ENCODE data around the gene NREP. TPM values are rescaled to one million over a fixed set of nuclear protein-coding genes. Genes with fewer than 3 reads are reported as not detected.
A peak's percentile ranks its signal among the peaks of the same experiment; 100 is the strongest.

NREP gene
- polyA plus RNA-seq, 3 donors: 16.6 to 23.6 (median 17.1) TPM

- Mint-ChIP-seq H3K27ac (peak overlapping the region in 2 of 7 donors; percentile 28 to 58), H3K9me3 (no peaks in the 10 kb centered on the region), H3K27me3 (ENCODE audit: low read depth in 3 of 3) (no peaks in the 10 kb centered on the region), H3K4me3 (no peak overlapping the region), H3K4me1 (peaks cover 27% of the 10 kb centered on the region), H3K36me3 (peaks cover 4 to 5% of the 10 kb centered on the region in 2 donors)
- H4K20me1 ChIP-seq (ENCODE audit: insufficient read depth, low read length): no peaks in the 10 kb centered on the region
- H3K9me3 ChIP-seq (replicated peaks in 1 of 2; ENCODE audit: control insufficient read depth in 1 of 2, insufficient read depth in 1 of 2, low read length in 2 of 2): no peaks in the 10 kb centered on the region
- H3K4me2 ChIP-seq (replicated peaks; ENCODE audit: extremely low read depth, low read length, poor library complexity, severe bottlenecking): peak overlapping the region; percentile 85
- no peak overlapping the region for H3K9ac ChIP-seq (ENCODE audit: insufficient read depth, low read length, poor library complexity, severe bottlenecking)
- peak overlapping the region; percentile 9 for H2AFZ ChIP-seq (ENCODE audit: insufficient read depth, low read depth, low read length, poor library complexity, severe bottlenecking)
- intact Hi-C loops (cut with micrococcal nuclease): loop anchor here (10.0 kb wide), 2 partner anchors 201 to 221 kb away; no protein-coding TSS in a partner anchor
- peaks cover 0 to 3% of the 10 kb centered on the region in 2 donors for H3K36me3 ChIP-seq (replicated peaks in 1 of 2; ENCODE audit: control insufficient read depth in 1 of 2, insufficient read depth in 2 of 2, low read length in 2 of 2)
- H3K79me2 ChIP-seq (ENCODE audit: insufficient read depth, low read length): peaks cover 40% of the 10 kb centered on the region
- WGBS (ENCODE audit: insufficient coverage): 0% methylated on average over 1 of the region's 8 CpGs
- H3K27ac ChIP-seq (ENCODE audit: low read depth in 1 of 2, low read length in 2 of 2): no peak overlapping the region
- no peaks in the 10 kb centered on the region for H3K27me3 ChIP-seq (ENCODE audit: control insufficient read depth in 2 of 2, insufficient read depth in 2 of 2, low read length in 2 of 2)
- H3K4me1 ChIP-seq (ENCODE audit: control insufficient read depth in 1 of 2, insufficient read depth in 2 of 2, low read length in 2 of 2): peaks cover 17 to 37% of the 10 kb centered on the region in 2 donors
- peak overlapping the region in 1 of 3 experiments; percentile 85 for H3K4me3 ChIP-seq (replicated peaks in 1 of 3; ENCODE audit: low read depth in 2 of 3, low read length in 3 of 3)
- TF ChIP-seq CTCF (IDR thresholded peaks at IDR 0.05): no peak
- no peak for DNase-seq
Measured at GRCh38 chr5:111755345-111755941, 1.6 kb downstream of the NREP start.

- no peak for DNase-seq
- Histone ChIP-seq H3K9ac (ENCODE audit: insufficient read depth, low read length, poor library complexity, severe bottlenecking) (no peak overlapping the region), H3K4me3 (replicated peaks in 1 of 3; ENCODE audit: low read depth in 2 of 3, low read length in 3 of 3) (no peak overlapping the region), H3K79me2 (ENCODE audit: insufficient read depth, low read length) (peaks cover 40% of the 10 kb centered on the region), H3K9me3 (replicated peaks in 1 of 2; ENCODE audit: control insufficient read depth in 1 of 2, insufficient read depth in 1 of 2, low read length in 2 of 2) (no peaks in the 10 kb centered on the region), H2AFZ (ENCODE audit: insufficient read depth, low read depth, low read length, poor library complexity, severe bottlenecking) (no peak overlapping the region), H3K27ac (ENCODE audit: low read depth in 1 of 2, low read length in 2 of 2) (no peak overlapping the region), H3K4me2 (replicated peaks; ENCODE audit: extremely low read depth, low read length, poor library complexity, severe bottlenecking) (no peak overlapping the region), H3K27me3 (ENCODE audit: control insufficient read depth in 2 of 2, insufficient read depth in 2 of 2, low read length in 2 of 2) (no peaks in the 10 kb centered on the region), H3K4me1 (ENCODE audit: control insufficient read depth in 1 of 2, insufficient read depth in 2 of 2, low read length in 2 of 2) (peaks cover 17 to 37% of the 10 kb centered on the region in 2 donors), H4K20me1 (ENCODE audit: insufficient read depth, low read length) (no peaks in the 10 kb centered on the region), H3K36me3 (replicated peaks in 1 of 2; ENCODE audit: control insufficient read depth in 1 of 2, insufficient read depth in 2 of 2, low read length in 2 of 2) (peaks cover 5 to 7% of the 10 kb centered on the region in 2 donors)
- Mint-ChIP-seq H3K27ac (no peak overlapping the region), H3K4me1 (peaks cover 29% of the 10 kb centered on the region), H3K36me3 (peaks cover 6 to 18% of the 10 kb centered on the region in 2 donors), H3K4me3 (no peak overlapping the region), H3K9me3 (no peaks in the 10 kb centered on the region), H3K27me3 (ENCODE audit: low read depth in 3 of 3) (no peaks in the 10 kb centered on the region)
- no peak for TF ChIP-seq CTCF (IDR thresholded peaks at IDR 0.05)
- intact Hi-C loops (cut with micrococcal nuclease): loop anchor here (10.0 kb wide), 2 partner anchors 199 to 219 kb away; no protein-coding TSS in a partner anchor
- no CpG with 5 or more reads among the region's 3 CpGs for WGBS (ENCODE audit: insufficient coverage)
Measured at GRCh38 chr5:111753884-111754589, 3.0 kb downstream of the NREP start.

Measured in CD14-positive monocyte (primary cell).